K562 (cell line): Measurements from ENCODE around the gene TMEM158. TPM values are rescaled to one million over a fixed set of nuclear protein-coding genes. Genes with fewer than 3 reads are reported as not detected.

Source experiments
- ATAC-seq: fragments of 200-7000 bp; cut with Tn5 transposase; 3 replicates; pipeline ENCODE4 v1.9.1; 2020; ENCODE audit warnings: moderate library complexity
- BruUV-seq: library from RNA; stranded (reverse); fragments of 400-500 nt; replicated peaks from 2 replicates; lab custom pipeline; 2021; lab: Mats Ljungman, UMichigan
- CTCF ChIA-PET: fragments of 300-600 bp; formaldehyde crosslinking; extraction: SDS; loops from one replicate; lab custom pipeline; 2021; ENCODE audit warnings: low intra/inter-chr PET ratio; lab: Yijun Ruan, JAX
- POLR2A ChIA-PET: fragments of 300-600, 350-650 bp; sonication (Branson Sonifier 250); formaldehyde crosslinking; extraction: SDS; loops from one replicate; lab custom pipeline; 2021; ENCODE audit warnings: antibody characterized with exemption, inconsistent platforms; lab: Yijun Ruan, JAX
- DNase-seq, 4 experiments: peaks; one replicate each; pipeline versions ENCODE4 v3.0.0 to v3.0.0-alpha.2; 2011 to 2018; ENCODE audit warnings: low spot score in 3 of 4, mixed read lengths in 3 of 4; ENCODE audit errors: extremely low read depth in 1 of 4
- FAIRE-seq: peaks from 2 replicates; lab custom pipeline; 2011; peaks lifted over from hg19 to GRCh38; lab: Jason Lieb, UNC
- H2AFZ ChIP-seq: 2 replicates; pipeline ENCODE4 v1.6.0; 2011; ENCODE audit warnings: low read depth, low read length, control low read depth, inconsistent platforms
- H3K27ac ChIP-seq: fragments of 200-600 bp; 3 replicates; pipeline ENCODE4 v1.8.0; 2011; ENCODE audit warnings: low read depth, mild to moderate bottlenecking, control low read depth, inconsistent platforms, low read length, moderate library complexity, mixed read lengths; ENCODE audit errors: extremely low read depth
- H3K27me3 ChIP-seq, 2 experiments: fragments of 300-600 bp in 1 of 2; 2 replicates in 1 of 2; 3 replicates in 1 of 2; pipeline versions ENCODE4 v1.6.0 to v1.8.0; 2011; ENCODE audit warnings: inconsistent platforms in 2 of 2, low read length in 2 of 2, mild to moderate bottlenecking in 1 of 2, mixed read lengths in 1 of 2, moderate library complexity in 1 of 2; ENCODE audit not compliant: control insufficient read depth in 2 of 2, insufficient read depth in 2 of 2
- H3K36me3 ChIP-seq: fragments of 300-600 bp; 3 replicates; pipeline ENCODE4 v1.8.0; 2011; ENCODE audit warnings: mild to moderate bottlenecking, low read length, inconsistent platforms; ENCODE audit not compliant: control insufficient read depth, insufficient read depth
- H3K4me1 ChIP-seq, 2 experiments: fragments of 200-600 bp in 1 of 2; replicated peaks in 1 of 2; 2 replicates in 1 of 2; 3 replicates in 1 of 2; pipeline versions ENCODE4 v1.5.1 to v1.8.0; 2011; ENCODE audit warnings: inconsistent platforms in 2 of 2, low read length in 2 of 2, mild to moderate bottlenecking in 1 of 2, mixed read lengths in 1 of 2, moderate library complexity in 1 of 2; ENCODE audit not compliant: control insufficient read depth in 2 of 2, insufficient read depth in 2 of 2
- H3K4me2 ChIP-seq: 2 replicates; pipeline ENCODE4 v1.6.1; 2011; ENCODE audit warnings: low read length, control low read depth, inconsistent platforms, mixed read lengths; ENCODE audit not compliant: insufficient read depth
- H3K4me3 ChIP-seq: fragments of 200-600 bp; sonication (generic), shearing (Covaris generic); 2 replicates; pipeline ENCODE4 v1.5.1; 2016; ENCODE audit warnings: control low read depth, inconsistent platforms
- H3K79me2 ChIP-seq: fragments of 200-600 bp; 3 replicates; pipeline ENCODE4 v1.8.0; 2011; ENCODE audit warnings: low read length, inconsistent platforms; ENCODE audit not compliant: control insufficient read depth, insufficient read depth
- H3K9ac ChIP-seq, 2 experiments: 2 replicates each; pipeline versions ENCODE4 v1.6.0 to v1.6.1; 2011; ENCODE audit warnings: low read depth in 2 of 2, low read length in 2 of 2, control low read depth in 1 of 2, inconsistent platforms in 1 of 2, mild to moderate bottlenecking in 1 of 2, mixed read lengths in 1 of 2; ENCODE audit not compliant: insufficient read depth in 1 of 2
- H3K9me1 ChIP-seq: one replicate; pipeline ENCODE4 v1.6.0; 2011; ENCODE audit warnings: inconsistent platforms, mild to moderate bottlenecking, low read length, moderate library complexity; ENCODE audit not compliant: control insufficient read depth, insufficient read depth
- H3K9me3 ChIP-seq: replicated peaks from 2 replicates; pipeline ENCODE4 v1.5.1; 2011; ENCODE audit warnings: low read depth, low read length, inconsistent platforms; ENCODE audit not compliant: control insufficient read depth, insufficient read depth
- H4K20me1 ChIP-seq: replicated peaks from 2 replicates; pipeline ENCODE4 v1.6.1; 2011; ENCODE audit warnings: low read length, inconsistent platforms, mixed read lengths; ENCODE audit not compliant: control insufficient read depth, insufficient read depth
- EHMT2 ChIP-seq: fragments of 450-650 bp; IDR thresholded peaks from 2 replicates; pipeline ENCODE4 v1.6.1; 2018; ENCODE audit warnings: antibody characterized with exemption
- SRSF1 ChIP-seq: fragments of 200-400 bp; formaldehyde crosslinking; IDR thresholded peaks from 2 replicates; pipeline ENCODE4 v1.6.1; 2017; ENCODE audit warnings: mild to moderate bottlenecking, low read depth, low read length, moderate library complexity
- YY1 ChIP-seq, 3 experiments: IDR thresholded peaks; 2 replicates each; pipeline ENCODE4 v1.6.1; 2011; ENCODE audit warnings: low read length in 2 of 3, mild to moderate bottlenecking in 2 of 3, moderate library complexity in 2 of 3, borderline replicate concordance in 1 of 3, control low read depth in 1 of 3, low read depth in 1 of 3; ENCODE audit not compliant: insufficient read depth in 3 of 3, insufficient replicate concordance in 2 of 3, control insufficient read depth in 1 of 3, insufficient read length in 1 of 3; ENCODE audit errors: extremely low read depth in 1 of 3
- ZNF512 ChIP-seq: IDR thresholded peaks from 2 replicates; pipeline ENCODE4 v1.6.1; 2016; ENCODE audit warnings: missing genetic modification characterization, missing compliant biosample characterization
- in situ Hi-C: fragments of 300-500 bp; cut with MboI; formaldehyde crosslinking; loops from 4 replicates; pipeline ENCODE4 v1.15.0; 2018; ENCODE audit warnings: inconsistent platforms, mixed read lengths
- intact Hi-C: fragments of 100-400 bp; cut with micrococcal nuclease; formaldehyde crosslinking; loops from 2 replicates; pipeline ENCODE4 v1.14.2; 2022
- polyA plus RNA-seq, 8 experiments: library from polyadenylated mRNA; depleted of rRNA in 4 of 8; stranded (reverse) in 5 of 8; unstranded in 3 of 8; fragments of >200 nt; fragmentation: Nextera tagmentation in 2 of 8; fragmentation: Illumina TruSeq in 1 of 8; extraction: Ambion mirVana in 2 of 8; extraction: Trizol in 1 of 8; gene quantifications; 2 replicates each; pipeline versions ENCODE4 v1.2.1 to v1.2.3, GENCODE V29; 2011 to 2014; ENCODE audit warnings: inconsistent platforms in 1 of 8, missing spikeins in 1 of 8
- total RNA-seq, 7 experiments: library from RNA; depleted of rRNA in 6 of 7; stranded (reverse); fragments of >200 nt in 6 of 7; fragmentation: Illumina TruSeq in 2 of 7; extraction: Trizol in 2 of 7; gene quantifications; 2 replicates each; pipeline versions ENCODE4 v1.2.1 to v1.2.3, GENCODE V29; 2011 to 2021; ENCODE audit warnings: low replicate concordance in 1 of 7

Gene TMEM158
- total and polyA plus RNA-seq, 9 of the 15 experiments (the other 6 are each of a cell fraction or from before 2014, with no cell fraction given) = 2.2 to 46.5 (median 8.4) TPM

GRCh38 chr3:45259133-45259532, 33.0 kb upstream of the TMEM158 start:
- no peak overlapping the region for H3K27ac ChIP-seq
- no peaks in the 10 kb centered on the region for H3K4me1 ChIP-seq
- H3K4me2 ChIP-seq = no peak overlapping the region
- no TSS peak for BruUV-seq
- peak overlapping the region; percentile 11; the same call in 1 of the 2 replicates for H2AFZ ChIP-seq
- H3K79me2 ChIP-seq = no peaks in the 10 kb centered on the region
- in situ Hi-C loops = no loop called here
- no peak overlapping the region for H3K4me3 ChIP-seq
- H3K27me3 ChIP-seq = no peaks in the 10 kb centered on the region
- TF ChIP-seq ZNF512 (tag) = no peak
- TF ChIP-seq EHMT2 = no peak
- peak in 1 of 3 experiments; percentile 2 for TF ChIP-seq YY1 (IDR thresholded peaks at IDR 0.05; ENCODE audit: borderline replicate concordance in 1 of 3, control insufficient read depth in 1 of 3, extremely low read depth in 1 of 3, insufficient read depth in 3 of 3, insufficient read length in 1 of 3, insufficient replicate concordance in 2 of 3, low read depth in 1 of 3, low read length in 2 of 3)
- no peak for TF ChIP-seq SRSF1
- ATAC-seq (no peak), FAIRE-seq (no peak), DNase-seq (no peak)
- H3K9me1 ChIP-seq = no peaks in the 10 kb centered on the region
- CTCF ChIA-PET = no interaction called here
- no peaks in the 10 kb centered on the region for H3K36me3 ChIP-seq
- H3K9me3 ChIP-seq = no peaks in the 10 kb centered on the region
- H4K20me1 ChIP-seq = no peaks in the 10 kb centered on the region
- POLR2A ChIA-PET = interaction anchor here (0.5 to 1.8 kb wide), 4 partner anchors 13 to 358 kb away, joined by 3 to 10 read pairs (median 3); no protein-coding TSS in a partner anchor
- intact Hi-C loops = loop anchor here (5.0 kb wide), 1 partner anchor 752 kb away; no protein-coding TSS in a partner anchor
- no peak overlapping the region for H3K9ac ChIP-seq
